ENCODE results near the gene HSP90B1.
A peak's percentile ranks its signal among the peaks of the same experiment; 100 is the strongest.

Gene HSP90B1

GRCh38 chr12:103965255-103965589 is 35.0 kb downstream of the HSP90B1 start:
- no peak for TF ChIP-seq CTCF (IDR thresholded peaks at IDR 0.05; ENCODE audit: low read depth, low read length)
- in situ Hi-C loops (cut with HindIII; ENCODE audit: low sequenced_read_pairs), result no loop called here
- DNase-seq (ENCODE audit: low read depth, low spot score), result no peak
- peak overlapping the region; percentile 71 for H3K4me3 ChIP-seq (ENCODE audit: low read depth, low read length)

GRCh38 chr12:103965590-103966504 is 35.6 kb downstream of the HSP90B1 start, which contains the start of gene TDG:
Gene TDG (plus strand): TSS chr12:103965872. CDS start chr12:103966038, 166 bp downstream.
- DNase-seq (ENCODE audit: low read depth, low spot score), result peak; percentile 99
- TF ChIP-seq CTCF (IDR thresholded peaks at IDR 0.05; ENCODE audit: low read depth, low read length), result no peak
- in situ Hi-C loops (cut with HindIII; ENCODE audit: low sequenced_read_pairs), result no loop called here
- peak within 1 kb of the TSS; percentile 71 for H3K4me3 ChIP-seq (ENCODE audit: low read depth, low read length)

- in situ Hi-C loops (cut with HindIII; ENCODE audit: low sequenced_read_pairs), result no loop called here
- peak overlapping the region; percentile 71 for H3K4me3 ChIP-seq (ENCODE audit: low read depth, low read length)
- DNase-seq (ENCODE audit: low read depth, low spot score), result peak; percentile 8
- no peak for TF ChIP-seq CTCF (IDR thresholded peaks at IDR 0.05; ENCODE audit: low read depth, low read length)
Measured at GRCh38 chr12:103966736-103967135, 36.5 kb downstream of the HSP90B1 start.

- H3K4me3 ChIP-seq (ENCODE audit: low read depth, low read length), result no peak overlapping the region
- DNase-seq (ENCODE audit: low read depth, low spot score), result no peak
- no peak for TF ChIP-seq CTCF (IDR thresholded peaks at IDR 0.05; ENCODE audit: low read depth, low read length)
- in situ Hi-C loops (cut with HindIII; ENCODE audit: low sequenced_read_pairs), result no loop called here
Measured at GRCh38 chr12:103969391-103969790, 39.2 kb downstream of the HSP90B1 start.

GRCh38 chr12:103973909-103974308 is 43.7 kb downstream of the HSP90B1 start:
- no peak for TF ChIP-seq CTCF (IDR thresholded peaks at IDR 0.05; ENCODE audit: low read depth, low read length)
- H3K4me3 ChIP-seq (ENCODE audit: low read depth, low read length), result no peak overlapping the region
- in situ Hi-C loops (cut with HindIII; ENCODE audit: low sequenced_read_pairs), result no loop called here

GRCh38 chr12:103975368-103975767 is 45.2 kb downstream of the HSP90B1 start:
- no peak for TF ChIP-seq CTCF (IDR thresholded peaks at IDR 0.05; ENCODE audit: low read depth, low read length)
- H3K4me3 ChIP-seq (ENCODE audit: low read depth, low read length), result no peak overlapping the region
- in situ Hi-C loops (cut with HindIII; ENCODE audit: low sequenced_read_pairs), result no loop called here
- no peak for DNase-seq (ENCODE audit: low read depth, low spot score)

More at GRCh38 chr12:103973909-103974308, 43.7 kb downstream of the HSP90B1 start:
- no peak for DNase-seq (ENCODE audit: low read depth, low spot score)
